Upper lobe of left lung (tissue), 4 donors: ENCODE data around the gene MAN1C1.

ENCODE experiments used
- EP300 ChIP-seq, 4 donors: sonication (generic); formaldehyde crosslinking; IDR thresholded peaks; one replicate each; pipeline ENCODE4 v1.5.1; 2017; ENCODE audit warnings: antibody characterized with exemption in 4 of 4, control low read depth in 2 of 4
- POLR2A ChIP-seq, 4 donors: fragments of 450-650 bp; IDR thresholded peaks; one replicate each; pipeline ENCODE4 v1.5.1; 2016 to 2017; ENCODE audit warnings: antibody characterized with exemption in 4 of 4, mild to moderate bottlenecking in 2 of 4
- POLR2AphosphoS5 ChIP-seq, 2 donors: sonication (generic); formaldehyde crosslinking; IDR thresholded peaks; one replicate each; pipeline ENCODE4 v1.5.1; 2017; ENCODE audit warnings: antibody characterized with exemption in 2 of 2
- TF ChIP-seq, protein P1 (sequence below), 6 experiments: fragments of 450-650 bp in 4 of 6; fragments of 200-600 bp in 2 of 6; sonication (generic) in 2 of 6; IDR thresholded peaks; one replicate each; pipeline ENCODE4 v1.5.1; 2016 to 2019; ENCODE audit warnings: antibody characterized with exemption in 6 of 6

DNA sequence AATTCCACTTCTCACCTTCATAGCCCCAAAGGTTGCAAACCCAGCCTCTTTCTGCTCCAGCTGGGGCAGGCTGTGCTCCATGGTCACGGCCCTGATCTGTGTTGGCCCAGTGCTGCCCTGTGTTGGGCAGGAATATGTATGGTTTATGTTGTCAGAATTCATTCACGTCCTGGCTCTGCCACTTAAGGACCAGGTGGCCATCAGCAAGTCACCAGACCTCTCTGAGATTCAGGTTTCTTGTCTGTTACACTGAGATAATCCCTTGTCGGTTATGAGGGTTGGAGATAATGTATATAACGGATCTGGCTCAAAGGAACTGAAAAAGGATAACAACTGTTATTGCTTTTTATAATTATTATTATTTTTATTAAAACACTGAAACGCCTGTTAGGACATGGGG is 144.3 kb downstream of the MAN1C1 start:
- TF ChIP-seq, protein P1, sequence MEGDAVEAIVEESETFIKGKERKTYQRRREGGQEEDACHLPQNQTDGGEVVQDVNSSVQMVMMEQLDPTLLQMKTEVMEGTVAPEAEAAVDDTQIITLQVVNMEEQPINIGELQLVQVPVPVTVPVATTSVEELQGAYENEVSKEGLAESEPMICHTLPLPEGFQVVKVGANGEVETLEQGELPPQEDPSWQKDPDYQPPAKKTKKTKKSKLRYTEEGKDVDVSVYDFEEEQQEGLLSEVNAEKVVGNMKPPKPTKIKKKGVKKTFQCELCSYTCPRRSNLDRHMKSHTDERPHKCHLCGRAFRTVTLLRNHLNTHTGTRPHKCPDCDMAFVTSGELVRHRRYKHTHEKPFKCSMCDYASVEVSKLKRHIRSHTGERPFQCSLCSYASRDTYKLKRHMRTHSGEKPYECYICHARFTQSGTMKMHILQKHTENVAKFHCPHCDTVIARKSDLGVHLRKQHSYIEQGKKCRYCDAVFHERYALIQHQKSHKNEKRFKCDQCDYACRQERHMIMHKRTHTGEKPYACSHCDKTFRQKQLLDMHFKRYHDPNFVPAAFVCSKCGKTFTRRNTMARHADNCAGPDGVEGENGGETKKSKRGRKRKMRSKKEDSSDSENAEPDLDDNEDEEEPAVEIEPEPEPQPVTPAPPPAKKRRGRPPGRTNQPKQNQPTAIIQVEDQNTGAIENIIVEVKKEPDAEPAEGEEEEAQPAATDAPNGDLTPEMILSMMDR (IDR thresholded peaks at IDR 0.05), result no peak
- no peak for TF ChIP-seq POLR2A (IDR thresholded peaks at IDR 0.05)
- no peak for TF ChIP-seq EP300 (IDR thresholded peaks at IDR 0.05)
- TF ChIP-seq POLR2AphosphoS5 (IDR thresholded peaks at IDR 0.05), result no peak
